Liver (tissue), 9 donors: ENCODE data around the gene FOXL1. TPM values are rescaled to one million over a fixed set of nuclear protein-coding genes. Genes with fewer than 3 reads are reported as not detected.

ENCODE experiments used
- DNase-seq: peaks from one replicate; pipeline ENCODE4 v3.0.0-alpha.2; 2017; ENCODE audit warnings: low spot score
- H3K27ac ChIP-seq, 2 donors: one replicate each; pipeline ENCODE4 v1.7.0; 2013; ENCODE audit warnings: inconsistent platforms in 2 of 2, low read length in 2 of 2, control low read depth in 1 of 2, low read depth in 1 of 2, mild to moderate bottlenecking in 1 of 2
- H3K27me3 ChIP-seq, 4 donors: one replicate each; pipeline versions ENCODE4 v1.6.1 to v1.7.0; 2013; ENCODE audit warnings: low read length in 3 of 4, inconsistent platforms in 1 of 4, mild to moderate bottlenecking in 1 of 4, moderate library complexity in 1 of 4; ENCODE audit not compliant: control insufficient read depth in 4 of 4, insufficient read depth in 4 of 4
- H3K36me3 ChIP-seq, 4 donors: one replicate each; pipeline versions ENCODE4 v1.6.1 to v1.7.0; 2013; ENCODE audit warnings: low read length in 3 of 4, mild to moderate bottlenecking in 3 of 4, low read depth in 1 of 4, moderate library complexity in 1 of 4; ENCODE audit not compliant: control insufficient read depth in 4 of 4, insufficient read depth in 3 of 4
- H3K4me1 ChIP-seq, 4 donors: one replicate each; pipeline versions ENCODE4 v1.6.1 to v1.7.0; 2013; ENCODE audit warnings: low read length in 3 of 4, mild to moderate bottlenecking in 3 of 4, moderate library complexity in 1 of 4; ENCODE audit not compliant: control insufficient read depth in 4 of 4, insufficient read depth in 4 of 4
- H3K4me3 ChIP-seq, 3 donors: one replicate each; pipeline versions ENCODE4 v1.6.1 to v1.7.0; 2013; ENCODE audit warnings: low read length in 3 of 3, control low read depth in 1 of 3, low read depth in 1 of 3, mild to moderate bottlenecking in 1 of 3
- H3K9ac ChIP-seq, 2 donors: one replicate each; pipeline ENCODE4 v1.7.0; 2013; ENCODE audit warnings: low read length in 2 of 2, mild to moderate bottlenecking in 2 of 2, moderate library complexity in 2 of 2, control low read depth in 1 of 2, low read depth in 1 of 2
- H3K9me3 ChIP-seq, 4 donors: one replicate each; pipeline versions ENCODE4 v1.6.1 to v1.7.0; 2013; ENCODE audit warnings: low read length in 3 of 4; ENCODE audit not compliant: control insufficient read depth in 4 of 4
- ATF3 ChIP-seq: IDR thresholded peaks from 2 replicates; pipeline ENCODE4 v1.6.1; 2016; ENCODE audit warnings: antibody characterized with exemption
- CTCF ChIP-seq: fragments of 150-350 bp; IDR thresholded peaks from 2 replicates; pipeline ENCODE4 v1.5.1; 2017; ENCODE audit warnings: improper control_type of control experiment, low read depth, low read length; ENCODE audit not compliant: missing input control
- EGR1 ChIP-seq, 2 donors: IDR thresholded peaks; 2 replicates each; pipeline ENCODE4 v1.6.1; 2016 to 2018; ENCODE audit warnings: antibody characterized with exemption in 2 of 2, low read depth in 2 of 2
- FOXA1 ChIP-seq: IDR thresholded peaks from 2 replicates; pipeline ENCODE4 v1.6.1; 2016; ENCODE audit warnings: antibody characterized with exemption
- FOXA2 ChIP-seq: IDR thresholded peaks from 2 replicates; pipeline ENCODE4 v1.6.1; 2016; ENCODE audit warnings: antibody characterized with exemption
- GABPA ChIP-seq, 2 donors: IDR thresholded peaks in 1 of 2; conservative IDR thresholded peaks in 1 of 2; 2 replicates each; pipeline ENCODE4 v1.6.1; 2016; ENCODE audit warnings: antibody characterized with exemption in 2 of 2, mild to moderate bottlenecking in 1 of 2, moderate library complexity in 1 of 2
- HNF4A ChIP-seq, 2 donors: conservative IDR thresholded peaks; 2 replicates each; pipeline ENCODE4 v1.6.1; 2016; ENCODE audit warnings: antibody characterized with exemption in 2 of 2, mild to moderate bottlenecking in 2 of 2
- HNF4G ChIP-seq: IDR thresholded peaks from 2 replicates; pipeline ENCODE4 v1.6.1; 2016; ENCODE audit warnings: antibody characterized with exemption
- JUND ChIP-seq, 2 donors: IDR thresholded peaks; 2 replicates each; pipeline ENCODE4 v1.6.1; 2016; ENCODE audit warnings: antibody characterized with exemption in 2 of 2
- MAX ChIP-seq: IDR thresholded peaks from 2 replicates; pipeline ENCODE4 v1.6.1; 2016; ENCODE audit warnings: antibody characterized with exemption
- NR2F2 ChIP-seq: IDR thresholded peaks from 2 replicates; pipeline ENCODE4 v1.6.1; 2016; ENCODE audit warnings: antibody characterized with exemption
- RAD21 ChIP-seq, 2 donors: IDR thresholded peaks; 2 replicates each; pipeline ENCODE4 v1.6.1; 2016; ENCODE audit warnings: antibody characterized with exemption in 2 of 2, mild to moderate bottlenecking in 2 of 2
- REST ChIP-seq: IDR thresholded peaks from 2 replicates; pipeline ENCODE4 v1.6.1; 2016; ENCODE audit warnings: antibody characterized with exemption, mild to moderate bottlenecking
- TAF1 ChIP-seq: conservative IDR thresholded peaks from 2 replicates; pipeline ENCODE4 v1.6.1; 2016; ENCODE audit warnings: antibody characterized with exemption, mild to moderate bottlenecking
- YY1 ChIP-seq: IDR thresholded peaks from 2 replicates; pipeline ENCODE4 v1.6.1; 2016; ENCODE audit warnings: antibody characterized with exemption, mild to moderate bottlenecking
- ZBTB33 ChIP-seq: IDR thresholded peaks from 2 replicates; pipeline ENCODE4 v1.6.1; 2016; ENCODE audit warnings: antibody characterized with exemption
- WGBS: extraction: QIAGEN DNeasy Blood & Tissue Kit; methylation state at CpG from one replicate; pipeline ENCODE4 v1.1.7; 2013; 5-methylcytosine and 5-hydroxymethylcytosine counted together
- polyA plus RNA-seq, 2 donors: library from polyadenylated mRNA; stranded (reverse) in 1 of 2; unstranded in 1 of 2; fragments of 200-250 nt in 1 of 2; fragments of >200 nt in 1 of 2; fragmentation: Nextera tagmentation in 1 of 2; extraction: Ambion mirVana in 1 of 2; gene quantifications; one replicate each; pipeline versions ENCODE4 v1.2.1 to v1.2.3, GENCODE V29; 2013 to 2015
- total RNA-seq, 2 donors: library from RNA; depleted of rRNA; stranded (reverse); fragments of >200 nt; gene quantifications; one replicate each; pipeline ENCODE4 v1.2.3, GENCODE V29; 2014
- donor health status: healthy.
- donor health status: healthy.
- donor health status: healthy.
- donor health status: healthy.
- donor health status: healthy.

FOXL1 gene
- total and polyA plus RNA-seq, 4 donors, result 0.05 to 0.06 TPM; not detected in 2

- Histone ChIP-seq H3K36me3 (no peaks in the 10 kb centered on the region), H3K4me1 (peaks cover 0 to 3% (median 3%) of the 10 kb centered on the region in 4 donors), H3K9ac (no peak overlapping the region), H3K27me3 (peaks cover 6 to 27% (median 14%) of the 10 kb centered on the region in 4 donors), H3K4me3 (no peak overlapping the region), H3K9me3 (no peaks in the 10 kb centered on the region), H3K27ac (no peak overlapping the region)
- WGBS, result 48% methylated on average over 9 of the region's 9 CpGs
- DNase-seq, result no peak
- TF ChIP-seq ZBTB33 (no peak), ATF3 (no peak), HNF4A (conservative IDR thresholded peaks at IDR 0.05) (no peak), REST (no peak), HNF4G (no peak), NR2F2 (no peak), CTCF (no peak), TAF1 (no peak), FOXA2 (no peak), JUND (IDR thresholded peaks at IDR 0.05) (no peak), EGR1 (IDR thresholded peaks at IDR 0.05; ENCODE audit: low read depth in 2 of 2) (no peak)
Observed at GRCh38 chr16:86580791-86581170, 2.4 kb downstream of the FOXL1 start.

- WGBS, result 46% methylated on average over 4 of the region's 4 CpGs
- H3K9me3 ChIP-seq, result no peaks in the 10 kb centered on the region
- DNase-seq, result no peak
- TF ChIP-seq FOXA1 (no peak), HNF4A (conservative IDR thresholded peaks at IDR 0.05) (no peak), YY1 (no peak), REST (no peak), MAX (no peak), RAD21 (IDR thresholded peaks at IDR 0.05) (no peak), HNF4G (no peak), JUND (IDR thresholded peaks at IDR 0.05) (no peak), GABPA (IDR thresholded peaks at IDR 0.05 in 1 of 2, conservative IDR thresholded peaks at IDR 0.05 in 1 of 2) (no peak)
- no peak overlapping the region for H3K4me3 ChIP-seq
- H3K36me3 ChIP-seq, result no peaks in the 10 kb centered on the region
- H3K27ac ChIP-seq, result no peak overlapping the region
- peaks cover 6 to 24% (median 14%) of the 10 kb centered on the region in 4 donors for H3K27me3 ChIP-seq
- peaks cover 0 to 3% (median 0%) of the 10 kb centered on the region in 4 donors for H3K4me1 ChIP-seq
- H3K9ac ChIP-seq, result no peak overlapping the region
Observed at GRCh38 chr16:86581458-86581857, 3.1 kb downstream of the FOXL1 start.
